Measurements from ENCODE around the gene PILRA.

PILRA gene

DNA sequence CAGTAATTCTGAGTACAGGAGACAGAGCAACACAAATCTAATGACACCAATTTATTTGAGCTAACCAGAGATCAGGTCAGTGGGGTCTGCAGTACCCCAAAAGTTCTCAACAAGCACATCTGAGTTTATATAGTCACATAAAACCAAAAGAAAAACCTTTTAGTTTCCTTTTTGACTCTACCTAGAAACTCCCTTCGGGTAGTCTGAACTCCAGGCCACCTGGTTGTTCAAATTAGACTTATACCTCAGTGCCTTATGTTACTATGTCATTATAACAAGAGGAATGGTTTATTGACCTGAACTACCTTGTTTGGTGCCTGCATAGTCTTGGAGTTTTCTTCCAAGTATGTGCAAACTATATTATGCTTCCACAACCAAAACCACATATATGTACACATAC, 40.6 kb downstream of the PILRA start:
- DNase-seq: no peak

DNA sequence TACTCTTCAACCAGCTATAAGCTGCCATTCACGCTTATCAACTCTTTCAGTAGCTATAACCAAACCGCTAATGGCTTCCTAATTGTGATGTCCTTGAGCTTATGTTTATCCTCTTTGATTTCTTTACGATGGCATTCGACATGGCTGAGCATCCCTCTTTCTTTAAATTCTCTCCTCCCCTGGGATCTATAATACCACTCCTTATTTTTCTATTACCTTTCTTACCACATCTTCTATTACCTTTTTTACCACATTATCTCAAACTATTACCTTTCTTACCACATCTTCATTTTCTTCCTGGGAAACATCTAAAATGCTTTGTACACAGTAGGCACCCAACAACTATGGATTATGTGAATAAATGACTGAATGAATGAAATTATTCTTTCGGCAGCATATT, 42.2 kb downstream of the PILRA start:
- no peak for DNase-seq

DNA sequence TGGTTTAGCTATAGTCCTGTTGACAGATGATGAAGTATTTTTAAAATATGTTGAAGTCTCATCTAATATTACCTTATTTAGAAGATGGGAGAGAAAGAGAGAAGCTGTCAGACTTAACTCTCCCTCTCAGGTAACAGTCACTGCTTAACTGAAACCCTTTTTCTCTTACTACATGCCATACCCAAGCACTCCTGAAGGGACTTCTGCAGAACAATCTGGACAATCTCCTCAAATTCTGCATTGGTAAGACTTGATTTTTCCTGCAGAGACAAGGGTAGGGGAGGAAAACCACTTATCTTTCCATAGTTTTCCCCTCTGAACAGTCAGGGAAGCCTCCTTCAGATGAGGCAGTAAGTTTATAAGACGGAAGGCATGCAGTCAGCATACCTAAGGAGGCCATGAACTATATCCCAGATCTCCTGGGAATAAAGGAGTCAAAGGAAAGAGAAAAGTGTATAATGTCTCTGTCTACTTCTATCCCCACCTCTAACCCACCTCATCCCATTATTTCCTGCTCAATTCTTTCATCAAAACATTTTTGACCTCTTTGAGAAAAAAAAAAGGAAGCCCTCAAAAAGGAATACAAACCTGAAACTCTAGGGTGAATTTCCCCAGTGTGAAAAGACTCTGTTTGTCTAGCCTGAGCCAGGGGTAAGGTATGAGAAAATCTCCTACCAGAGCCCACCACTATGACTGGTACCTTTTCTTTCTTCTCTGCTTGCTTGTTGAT, 45.8 kb downstream of the PILRA start:
- no peak for DNase-seq

DNA sequence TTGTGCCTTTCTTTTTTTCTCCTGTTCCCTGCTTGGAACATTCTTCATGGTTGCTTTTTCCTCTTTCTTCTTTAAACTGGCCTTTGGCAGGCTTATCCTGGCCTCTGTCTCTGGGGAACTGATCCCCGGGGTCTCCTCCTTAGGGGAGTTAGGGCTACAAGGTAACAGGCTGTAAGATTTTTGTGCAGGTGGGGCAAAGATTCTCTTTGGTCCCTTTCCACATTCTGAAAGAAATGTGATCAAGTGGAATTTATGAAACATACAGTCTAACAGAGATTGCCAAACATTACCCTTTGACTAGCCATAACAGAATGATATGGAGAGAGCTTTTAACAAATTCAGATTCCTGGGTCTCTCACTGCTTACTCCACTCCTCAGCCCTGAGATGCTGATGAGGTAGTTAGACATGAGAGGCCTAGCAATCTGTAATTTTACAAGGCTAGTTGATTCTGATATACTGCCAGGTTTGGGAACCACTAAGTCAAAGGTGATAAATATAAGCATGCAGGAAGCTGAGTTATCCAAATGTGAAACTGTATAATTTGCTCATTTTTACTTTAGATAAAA, 46.5 kb downstream of the PILRA start:
- no peak for DNase-seq

DNA sequence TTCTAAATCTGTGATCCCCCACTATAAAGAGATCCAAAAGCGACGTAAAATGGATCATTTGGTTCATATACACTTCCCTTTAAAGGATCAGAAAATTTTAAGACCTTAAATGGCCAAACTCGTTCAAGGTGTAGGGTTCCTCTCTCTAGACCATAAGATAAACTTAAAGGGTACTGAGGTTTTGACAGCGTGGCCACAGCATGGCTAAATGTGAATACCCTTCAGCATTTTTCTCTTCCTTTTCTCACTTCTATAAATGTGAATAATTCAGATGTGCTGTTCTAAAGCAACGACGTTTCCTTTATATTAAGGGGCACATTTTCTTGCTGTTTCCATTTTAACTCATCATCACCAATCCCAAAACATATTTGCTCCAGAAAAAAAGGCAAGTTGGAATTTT, 50.0 kb downstream of the PILRA start:
- DNase-seq: no peak

DNA sequence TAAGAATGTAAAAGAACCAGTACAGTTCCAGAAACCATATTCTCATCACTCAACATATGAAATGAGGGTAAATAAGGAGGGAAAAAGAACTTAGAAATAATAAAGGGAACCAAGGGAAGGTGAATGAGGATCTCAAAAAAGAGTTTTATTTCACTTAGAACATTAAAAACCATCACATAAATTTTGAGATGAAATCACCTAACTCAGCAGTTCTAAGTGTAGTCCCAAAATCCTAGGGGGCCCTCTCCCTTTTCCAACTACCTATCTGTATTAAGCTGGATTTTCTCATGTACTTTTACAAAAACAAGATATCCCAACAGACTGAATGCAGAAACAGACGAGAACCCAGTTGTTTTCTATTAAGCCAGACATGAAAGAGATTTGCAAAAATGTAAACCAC, 52.1 kb downstream of the PILRA start:
- DNase-seq: no peak

DNA sequence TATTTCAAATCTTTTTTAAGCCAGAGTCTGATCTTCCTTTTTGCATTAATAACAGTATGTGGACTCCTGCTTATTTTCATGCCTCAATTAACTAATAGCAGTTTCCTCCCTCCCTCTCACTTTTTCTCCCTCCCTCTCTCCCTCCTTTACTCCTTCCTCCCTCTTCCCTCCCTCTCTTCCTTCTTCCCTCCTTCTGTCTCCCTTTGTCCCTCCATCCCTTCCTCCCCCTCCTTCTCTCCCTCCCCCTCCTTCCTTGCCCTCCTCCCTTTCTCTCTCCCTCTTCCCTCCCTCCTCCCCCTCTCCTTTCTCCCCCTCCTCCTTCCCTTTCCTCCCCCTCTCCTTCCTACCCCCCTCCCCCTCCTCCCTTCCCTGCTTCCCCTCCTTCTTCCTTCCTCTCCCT, 53.2 kb downstream of the PILRA start:
- DNase-seq: no peak

DNA sequence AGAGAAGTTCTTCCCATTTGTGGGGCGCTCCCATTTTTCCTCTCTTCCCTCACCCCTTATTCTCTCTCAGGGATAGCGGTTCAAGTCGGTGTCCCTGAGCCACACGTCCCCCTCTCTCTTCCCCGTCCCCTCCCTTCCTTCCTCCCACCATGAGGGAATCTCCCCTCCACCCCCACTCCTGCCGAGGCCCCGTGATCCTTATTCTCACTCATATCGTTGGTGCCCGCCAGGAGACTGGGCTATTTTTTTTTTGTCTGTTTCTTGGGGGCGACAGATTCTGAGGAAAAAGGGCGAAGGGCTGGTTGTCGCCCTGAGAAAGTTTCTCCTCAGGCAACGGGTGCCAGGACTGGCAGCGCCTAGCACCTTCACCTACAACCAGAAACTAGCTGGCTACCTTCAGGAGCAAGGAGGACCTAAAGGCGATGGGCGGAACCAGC, 54.5 kb downstream of the PILRA start:
- no peak for DNase-seq

DNA sequence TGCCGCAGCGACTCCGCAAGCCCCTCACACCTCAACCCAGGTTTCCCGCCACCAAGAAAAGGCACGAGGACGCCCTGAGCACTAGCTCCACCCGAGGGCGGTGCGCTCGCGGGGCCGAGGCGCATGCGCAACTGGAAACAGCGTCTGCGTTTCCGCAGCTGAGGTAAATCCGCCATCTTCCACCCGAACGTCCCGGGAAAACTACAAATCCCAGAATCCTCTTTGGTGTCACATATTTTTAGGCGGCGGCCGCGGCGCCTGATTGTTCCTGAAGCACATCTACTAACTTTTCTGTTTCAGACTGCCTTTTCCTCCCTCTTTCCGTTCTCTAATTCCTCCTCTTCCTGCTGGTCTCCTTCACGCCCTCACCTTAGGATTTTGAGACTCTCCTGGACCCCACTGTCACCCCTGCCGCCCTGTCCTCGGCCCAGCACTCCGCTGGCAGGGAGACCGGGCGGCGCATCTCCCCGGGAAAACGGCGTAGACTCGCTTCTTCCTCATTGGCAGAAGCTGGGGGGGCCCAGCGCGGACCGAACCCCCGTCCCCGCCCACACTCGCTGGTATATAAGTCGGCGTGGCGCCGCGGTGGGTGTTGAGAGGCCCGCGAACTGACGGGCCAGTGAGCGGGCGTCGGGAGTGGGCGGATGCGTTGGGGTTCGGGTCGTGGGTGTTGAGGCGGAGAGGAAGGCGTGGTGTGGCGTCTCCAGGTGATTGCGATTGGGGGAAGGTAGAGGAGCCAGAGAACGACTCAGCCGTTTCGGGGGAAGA, 55.1 kb downstream of the PILRA start, which contains the start of gene ZCWPW1:
Gene ZCWPW1 (minus strand): TSS at position 505 of the 768 bp plus-strand sequence. CDS start 8,054 bp downstream, outside the sequence.
- peak; percentile 93 for DNase-seq

DNA sequence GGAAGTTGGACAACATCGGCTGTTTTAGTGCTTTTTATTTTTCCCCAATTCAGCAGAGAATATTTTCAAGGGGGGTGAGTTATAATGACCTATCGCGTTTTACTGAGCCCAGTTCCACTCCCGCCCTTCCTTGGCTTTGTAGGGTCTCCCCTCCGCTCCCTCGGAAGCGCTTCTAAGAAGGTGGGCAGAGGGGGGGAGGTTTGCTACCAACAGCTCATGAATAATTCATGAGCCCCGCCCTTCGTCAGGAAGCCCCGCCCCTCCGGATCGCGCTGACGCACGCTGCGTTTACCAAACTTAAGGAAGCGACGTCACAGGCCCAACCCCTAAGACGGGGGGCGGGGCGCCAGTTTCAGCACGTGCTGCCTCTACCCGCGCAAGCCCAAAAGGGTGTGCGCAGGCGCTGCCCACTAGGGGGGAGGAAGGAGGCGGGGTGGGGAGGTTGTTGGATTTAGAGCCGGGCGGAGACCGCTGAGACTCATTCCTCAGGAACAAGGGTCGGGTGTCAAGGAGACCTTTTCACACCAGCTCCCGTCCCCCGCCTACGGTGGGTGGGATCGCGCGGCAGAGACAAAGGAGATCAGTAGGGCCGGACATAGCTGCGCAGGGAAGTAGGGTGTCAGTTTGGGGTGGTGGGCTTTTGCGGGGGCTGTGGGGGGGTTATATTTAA, 55.8 kb downstream of the PILRA start:
- peak; percentile 99 for DNase-seq

DNA sequence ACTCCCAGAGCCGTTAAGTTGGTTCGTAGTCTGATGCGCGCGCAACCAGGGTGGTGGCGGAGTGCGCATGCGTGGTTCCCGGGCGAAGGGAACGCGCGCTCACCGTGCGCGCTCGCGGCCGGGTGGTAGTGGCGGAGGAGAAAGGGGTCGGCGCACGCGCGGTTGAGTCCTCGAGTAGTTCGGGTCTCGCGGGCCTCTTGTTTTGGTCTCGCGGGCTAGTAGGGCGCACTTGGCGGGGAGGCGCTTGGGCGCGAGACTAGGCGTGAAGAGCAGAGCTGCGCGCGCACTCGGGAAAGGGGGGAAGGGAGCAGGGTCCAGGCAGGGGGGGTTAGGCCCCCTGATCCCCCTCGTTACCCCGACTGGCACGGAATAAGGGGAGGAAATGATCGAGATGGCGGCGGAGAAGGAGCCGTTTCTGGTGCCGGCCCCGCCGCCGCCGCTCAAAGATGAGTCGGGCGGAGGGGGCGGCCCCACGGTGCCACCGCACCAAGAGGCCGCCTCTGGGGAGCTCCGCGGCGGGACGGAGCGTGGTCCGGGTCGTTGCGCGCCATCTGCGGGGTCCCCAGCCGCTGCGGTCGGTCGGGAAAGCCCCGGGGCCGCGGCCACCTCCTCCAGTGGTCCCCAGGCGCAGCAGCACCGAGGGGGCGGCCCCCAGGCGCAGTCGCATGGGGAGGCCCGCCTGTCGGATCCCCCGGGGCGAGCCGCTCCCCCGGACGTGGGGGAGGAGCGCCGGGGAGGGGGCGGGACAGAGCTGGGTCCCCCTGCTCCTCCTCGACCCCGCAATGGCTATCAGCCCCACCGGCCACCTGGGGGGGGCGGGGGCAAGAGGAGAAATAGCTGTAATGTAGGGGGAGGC, 56.6 kb downstream of the PILRA start, which contains the start of gene MEPCE:
Gene MEPCE (plus strand): TSS at position 195 of the 856 bp plus-strand sequence. CDS start 188 bp downstream, at position 383.
- peak; percentile 96 for DNase-seq

DNA sequence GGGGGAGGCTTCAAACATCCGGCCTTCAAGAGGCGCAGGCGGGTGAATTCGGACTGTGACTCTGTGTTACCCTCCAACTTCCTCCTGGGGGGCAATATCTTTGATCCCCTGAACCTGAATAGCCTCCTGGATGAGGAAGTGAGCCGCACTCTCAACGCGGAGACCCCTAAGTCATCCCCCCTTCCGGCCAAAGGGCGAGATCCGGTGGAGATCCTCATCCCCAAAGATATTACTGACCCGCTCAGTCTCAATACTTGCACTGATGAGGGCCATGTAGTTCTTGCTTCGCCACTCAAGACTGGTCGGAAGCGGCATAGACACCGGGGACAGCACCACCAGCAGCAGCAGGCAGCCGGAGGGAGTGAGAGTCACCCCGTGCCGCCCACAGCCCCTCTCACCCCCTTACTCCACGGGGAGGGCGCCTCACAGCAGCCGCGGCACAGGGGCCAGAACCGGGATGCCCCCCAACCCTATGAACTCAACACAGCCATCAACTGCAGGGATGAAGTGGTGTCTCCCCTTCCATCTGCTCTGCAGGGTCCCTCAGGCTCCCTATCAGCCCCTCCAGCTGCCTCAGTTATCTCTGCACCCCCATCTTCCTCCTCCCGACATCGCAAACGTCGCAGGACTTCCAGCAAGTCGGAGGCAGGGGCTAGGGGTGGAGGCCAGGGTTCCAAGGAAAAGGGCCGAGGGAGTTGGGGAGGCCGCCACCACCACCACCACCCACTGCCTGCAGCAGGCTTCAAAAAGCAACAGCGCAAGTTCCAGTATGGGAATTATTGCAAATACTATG, 57.4 kb downstream of the PILRA start:
- no peak for DNase-seq

DNA sequence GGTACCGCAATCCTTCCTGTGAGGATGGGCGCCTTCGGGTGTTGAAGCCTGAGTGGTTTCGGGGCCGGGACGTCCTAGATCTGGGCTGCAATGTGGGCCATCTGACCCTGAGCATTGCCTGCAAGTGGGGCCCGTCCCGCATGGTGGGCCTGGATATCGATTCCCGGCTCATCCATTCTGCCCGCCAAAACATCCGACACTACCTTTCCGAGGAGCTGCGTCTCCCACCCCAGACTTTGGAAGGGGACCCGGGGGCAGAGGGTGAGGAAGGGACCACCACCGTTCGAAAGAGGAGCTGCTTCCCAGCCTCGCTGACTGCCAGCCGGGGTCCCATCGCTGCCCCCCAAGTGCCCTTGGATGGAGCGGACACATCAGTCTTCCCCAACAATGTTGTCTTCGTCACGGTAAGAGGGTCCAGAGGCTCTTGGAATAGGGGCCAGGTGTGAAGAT, 58.0 kb downstream of the PILRA start:
- DNase-seq: no peak

DNA sequence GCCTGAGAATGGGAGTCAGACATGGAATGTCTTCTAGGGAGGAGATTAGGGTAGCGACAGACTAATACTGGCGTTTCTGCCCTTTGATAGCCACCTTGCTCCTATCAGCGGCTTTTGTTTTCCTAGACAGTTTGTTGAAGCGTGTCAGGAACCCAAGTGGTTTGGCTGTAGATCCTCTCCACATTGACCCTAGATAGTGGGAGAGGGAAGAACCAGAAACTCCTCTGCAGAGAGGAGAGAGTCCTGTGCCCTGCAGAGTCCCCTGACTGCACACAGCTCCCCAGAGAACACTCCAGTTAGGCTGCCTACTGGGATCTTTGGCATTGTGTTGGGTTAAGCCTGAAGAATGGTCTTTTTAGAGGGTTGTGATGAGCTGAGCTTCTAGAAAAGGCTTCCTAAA, 58.8 kb downstream of the PILRA start:
- DNase-seq: no peak

DNA sequence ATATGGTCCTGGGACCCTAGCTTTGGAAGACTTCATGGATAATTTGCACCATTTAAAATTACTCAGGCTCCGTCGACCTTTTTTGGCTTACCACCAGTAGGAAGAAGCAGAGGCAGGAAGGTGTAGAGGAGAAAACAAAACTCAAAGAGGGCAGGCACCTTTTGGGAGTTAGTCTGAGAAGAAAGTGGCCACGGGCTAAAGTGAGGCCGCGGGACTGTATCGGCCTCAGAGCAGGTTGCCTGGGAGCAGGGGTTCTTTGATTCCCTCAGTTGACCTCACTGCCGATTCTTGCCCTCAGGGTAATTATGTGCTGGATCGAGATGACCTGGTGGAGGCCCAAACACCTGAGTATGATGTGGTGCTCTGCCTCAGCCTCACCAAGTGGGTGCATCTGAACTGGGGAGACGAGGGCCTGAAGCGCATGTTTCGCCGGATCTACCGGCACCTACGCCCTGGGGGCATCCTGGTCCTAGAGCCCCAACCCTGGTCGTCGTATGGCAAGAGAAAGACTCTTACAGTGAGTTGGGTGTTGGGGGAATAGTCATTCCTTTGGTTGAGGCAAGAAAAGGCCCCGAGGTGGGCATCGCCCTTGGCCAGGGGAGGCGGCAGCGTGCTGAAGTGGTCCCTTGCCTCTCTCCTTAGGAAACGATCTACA, 59.5 kb downstream of the PILRA start:
- no peak for DNase-seq

DNA sequence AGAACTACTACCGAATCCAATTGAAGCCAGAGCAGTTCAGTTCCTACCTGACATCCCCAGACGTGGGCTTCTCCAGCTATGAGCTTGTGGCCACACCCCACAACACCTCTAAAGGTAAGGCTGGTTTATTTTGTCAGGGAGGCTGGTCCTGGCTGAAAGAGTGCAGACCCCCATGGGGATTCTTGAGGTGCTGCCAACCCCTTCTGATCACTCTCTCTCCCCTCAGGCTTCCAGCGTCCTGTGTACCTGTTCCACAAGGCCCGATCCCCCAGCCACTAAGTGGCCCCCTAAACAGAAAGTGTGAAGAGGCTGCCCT, 59.9 kb downstream of the PILRA start:
- DNase-seq: no peak

DNA sequence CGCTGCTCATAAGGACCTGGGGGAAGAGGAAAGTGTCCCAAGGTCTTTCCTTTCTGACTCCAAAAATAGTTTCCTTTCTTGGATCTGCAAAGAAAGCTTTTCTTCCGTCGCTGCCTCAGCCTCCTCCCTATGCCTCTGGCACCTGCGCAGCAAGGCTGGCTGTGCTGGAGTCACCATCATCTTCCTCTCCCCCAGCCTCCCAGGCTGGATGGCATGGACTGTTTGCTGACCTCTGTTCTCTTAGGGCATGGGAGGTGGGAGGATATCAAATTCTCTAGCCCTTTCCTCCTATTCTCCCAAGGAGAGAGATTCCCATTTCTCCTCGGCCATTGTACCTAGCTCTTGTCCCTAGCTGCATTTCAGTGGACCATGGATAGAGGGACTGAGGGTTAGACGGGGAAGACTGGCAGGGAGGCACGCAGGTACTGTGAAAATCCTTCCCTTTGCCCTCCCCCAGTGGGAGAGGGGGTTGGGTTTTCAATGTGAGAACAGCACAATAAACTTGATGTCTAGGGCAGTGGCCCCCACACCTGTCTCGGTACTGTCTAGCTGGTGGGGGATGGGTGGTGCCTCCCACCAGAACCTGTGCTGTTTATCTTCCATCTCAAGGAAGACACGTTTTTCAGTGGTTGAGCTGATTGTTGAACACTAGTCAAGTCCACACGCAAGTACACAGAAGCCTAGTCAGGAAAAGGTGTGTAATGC, 60.5 kb downstream of the PILRA start:
- DNase-seq: no peak

DNA sequence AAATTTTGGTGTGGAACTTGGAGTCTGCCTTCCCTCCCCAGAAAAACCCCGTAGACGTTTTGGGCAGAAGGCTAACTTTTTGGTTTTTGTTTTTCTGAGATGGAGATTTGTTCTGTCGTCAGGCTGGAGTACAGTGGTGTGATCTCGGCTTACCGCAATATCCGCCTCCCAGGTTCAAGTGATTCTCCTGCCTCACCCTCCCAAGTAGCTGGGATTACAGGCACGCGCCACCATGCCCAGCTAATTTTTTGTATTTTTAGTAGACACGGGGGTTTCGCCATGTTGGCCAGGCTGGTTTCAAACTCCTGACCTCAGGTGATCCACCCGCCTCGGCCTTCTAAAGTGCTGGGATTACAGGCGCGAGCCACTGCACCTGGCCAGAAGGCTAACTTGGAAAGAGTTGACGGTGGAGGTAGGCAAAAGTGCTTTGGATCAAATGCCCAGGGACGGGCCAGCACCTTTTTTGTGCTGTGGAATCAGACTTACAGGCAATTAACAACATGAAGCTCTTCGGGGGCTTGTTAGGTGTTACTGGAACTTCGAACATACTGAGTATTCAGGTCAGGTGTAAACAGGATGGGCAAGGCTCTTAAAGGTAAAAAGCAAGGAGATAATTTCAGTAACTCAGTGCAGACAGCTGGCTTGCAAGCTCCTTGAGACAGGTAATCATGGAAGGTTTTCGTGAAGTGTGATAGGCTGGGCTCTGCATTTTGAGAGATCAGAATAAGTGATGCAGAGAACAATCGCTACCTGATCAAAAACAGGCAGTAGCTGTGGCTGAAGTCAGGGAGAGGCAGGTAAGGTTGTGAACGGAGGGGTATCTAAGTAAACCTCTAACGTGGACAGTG, 61.2 kb downstream of the PILRA start:
- no peak for DNase-seq
